Mesendoderm (in vitro differentiated cells): ENCODE measurements around the gene FMO4.

ENCODE experiments used
- DNase-seq: peaks from one replicate; pipeline ENCODE4 v3.0.0; 2013
- H2AK5ac ChIP-seq: 2 replicates; pipeline ENCODE4 v1.6.1; 2013; ENCODE audit warnings: low read length, inconsistent platforms
- H2BK120ac ChIP-seq: 2 replicates; pipeline ENCODE4 v1.6.1; 2013; ENCODE audit warnings: low read depth, mild to moderate bottlenecking, low read length, moderate library complexity, mixed read lengths
- H2BK15ac ChIP-seq: replicated peaks from 2 replicates; pipeline ENCODE4 v1.6.1; 2013; ENCODE audit warnings: low read depth, mild to moderate bottlenecking, moderate library complexity
- H2BK5ac ChIP-seq: 2 replicates; pipeline ENCODE4 v1.6.1; 2013; ENCODE audit warnings: low read length, inconsistent platforms
- H3K18ac ChIP-seq: 2 replicates; pipeline ENCODE4 v1.6.1; 2013; ENCODE audit warnings: mild to moderate bottlenecking, low read length, mixed read lengths
- H3K23ac ChIP-seq: one replicate; pipeline ENCODE4 v1.6.1; 2013; ENCODE audit warnings: low read length
- H3K27ac ChIP-seq: 2 replicates; pipeline ENCODE4 v1.5.1; 2013; ENCODE audit warnings: low read depth, mild to moderate bottlenecking, inconsistent platforms, low read length, moderate library complexity
- H3K27me3 ChIP-seq: 2 replicates; pipeline ENCODE4 v1.6.1; 2013; ENCODE audit warnings: low read length, control low read depth, mild to moderate bottlenecking, inconsistent platforms; ENCODE audit not compliant: insufficient read depth, poor library complexity
- H3K36me3 ChIP-seq: 2 replicates; pipeline ENCODE4 v1.6.1; 2013; ENCODE audit warnings: low read length, inconsistent platforms; ENCODE audit not compliant: control insufficient read depth, insufficient read depth
- H3K4ac ChIP-seq: one replicate; pipeline ENCODE4 v1.6.1; 2013; ENCODE audit warnings: low read depth, mild to moderate bottlenecking, low read length, moderate library complexity
- H3K4me1 ChIP-seq: 2 replicates; pipeline ENCODE4 v1.6.1; 2013; ENCODE audit warnings: low read depth, low read length, inconsistent platforms; ENCODE audit not compliant: control insufficient read depth
- H3K4me2 ChIP-seq: 2 replicates; pipeline ENCODE4 v1.6.1; 2013; ENCODE audit warnings: low read length
- H3K4me3 ChIP-seq: 2 replicates; pipeline ENCODE4 v1.5.1; 2013; ENCODE audit warnings: mild to moderate bottlenecking, low read length
- H3K56ac ChIP-seq: one replicate; pipeline ENCODE4 v1.6.1; 2013; ENCODE audit warnings: low read length
- H3K79me1 ChIP-seq: 2 replicates; pipeline ENCODE4 v1.6.1; 2013; ENCODE audit warnings: low read length, inconsistent platforms
- H3K79me2 ChIP-seq: 2 replicates; pipeline ENCODE4 v1.6.1; 2013; ENCODE audit warnings: mild to moderate bottlenecking, low read length; ENCODE audit not compliant: control insufficient read depth, insufficient read depth
- H3K9ac ChIP-seq: 2 replicates; pipeline ENCODE4 v1.6.1; 2013; ENCODE audit warnings: low read length, inconsistent platforms
- H4K5ac ChIP-seq: one replicate; pipeline ENCODE4 v1.6.1; 2013; ENCODE audit warnings: low read length
- H4K8ac ChIP-seq: one replicate; pipeline ENCODE4 v1.6.1; 2013; ENCODE audit warnings: low read depth, mild to moderate bottlenecking, control low read depth, low read length, moderate library complexity
- WGBS: extraction: QIAGEN DNeasy Blood & Tissue Kit; methylation state at CpG from one replicate; pipeline ENCODE4 v1.1.7; 2013; ENCODE audit warnings: low lambda C conversion rate, missing lambda C conversion rate; ENCODE audit not compliant: insufficient coverage; ENCODE audit errors: extremely low coverage; 5-methylcytosine and 5-hydroxymethylcytosine counted together

The FMO4 gene

GRCh38 chr1:171277534-171277933, 36.4 kb upstream of the FMO4 start:
- H3K4ac ChIP-seq: no peak overlapping the region
- no peak overlapping the region for H3K27ac ChIP-seq
- H3K79me2 ChIP-seq: no peaks in the 10 kb centered on the region
- no peak for DNase-seq
- no peak overlapping the region for H3K23ac ChIP-seq
- no CpG with 5 or more reads among the region's 2 CpGs for WGBS
- no peaks in the 10 kb centered on the region for H3K36me3 ChIP-seq
- no peak overlapping the region for H4K8ac ChIP-seq
- no peak overlapping the region for H2BK15ac ChIP-seq
- no peak overlapping the region for H2AK5ac ChIP-seq
- no peak overlapping the region for H3K56ac ChIP-seq
- H3K79me1 ChIP-seq: no peaks in the 10 kb centered on the region
- no peaks in the 10 kb centered on the region for H3K4me1 ChIP-seq
- no peak overlapping the region for H3K4me2 ChIP-seq
- no peak overlapping the region for H3K9ac ChIP-seq
- no peaks in the 10 kb centered on the region for H3K27me3 ChIP-seq
- H2BK120ac ChIP-seq: no peak overlapping the region
- no peak overlapping the region for H3K18ac ChIP-seq
- H3K4me3 ChIP-seq: no peak overlapping the region
- no peak overlapping the region for H4K5ac ChIP-seq
- no peak overlapping the region for H2BK5ac ChIP-seq

- no peak overlapping the region for H2BK120ac ChIP-seq
- no peak overlapping the region for H3K23ac ChIP-seq
- no peak overlapping the region for H2AK5ac ChIP-seq
- H3K79me1 ChIP-seq: no peaks in the 10 kb centered on the region
- H2BK15ac ChIP-seq: no peak overlapping the region
- no peak overlapping the region for H3K4me3 ChIP-seq
- no peak overlapping the region for H3K56ac ChIP-seq
- no peak overlapping the region for H4K5ac ChIP-seq
- H3K4me1 ChIP-seq: no peaks in the 10 kb centered on the region
- H3K27me3 ChIP-seq: no peaks in the 10 kb centered on the region
- no peak overlapping the region for H3K9ac ChIP-seq
- no peaks in the 10 kb centered on the region for H3K79me2 ChIP-seq
- no peak overlapping the region for H3K4me2 ChIP-seq
- H4K8ac ChIP-seq: no peak overlapping the region
- DNase-seq: no peak
- no peak overlapping the region for H3K18ac ChIP-seq
- H3K4ac ChIP-seq: no peak overlapping the region
- H2BK5ac ChIP-seq: no peak overlapping the region
- H3K27ac ChIP-seq: no peak overlapping the region
- H3K36me3 ChIP-seq: no peaks in the 10 kb centered on the region
- WGBS: no CpG with 5 or more reads among the region's 2 CpGs
Observed at GRCh38 chr1:171279234-171279633, 34.7 kb upstream of the FMO4 start.

GRCh38 chr1:171279678-171280077, 34.3 kb upstream of the FMO4 start:
- Histone ChIP-seq H3K23ac (no peak overlapping the region), H2BK15ac (no peak overlapping the region), H3K4me2 (no peak overlapping the region), H2AK5ac (no peak overlapping the region), H3K36me3 (no peaks in the 10 kb centered on the region), H3K4ac (no peak overlapping the region), H4K5ac (no peak overlapping the region), H3K4me1 (no peaks in the 10 kb centered on the region), H2BK120ac (no peak overlapping the region), H3K27ac (no peak overlapping the region), H3K79me1 (no peaks in the 10 kb centered on the region), H2BK5ac (no peak overlapping the region), H3K27me3 (no peaks in the 10 kb centered on the region), H3K4me3 (no peak overlapping the region), H3K18ac (no peak overlapping the region), H3K9ac (no peak overlapping the region), H3K79me2 (no peaks in the 10 kb centered on the region), H3K56ac (no peak overlapping the region), H4K8ac (no peak overlapping the region)
- WGBS: no CpG with 5 or more reads among the region's 3 CpGs
- no peak for DNase-seq

- no peak overlapping the region for H3K23ac ChIP-seq
- H3K27ac ChIP-seq: no peak overlapping the region
- no peak overlapping the region for H4K5ac ChIP-seq
- H3K4me2 ChIP-seq: no peak overlapping the region
- WGBS: no CpG with 5 or more reads among the region's 7 CpGs
- no peak overlapping the region for H3K56ac ChIP-seq
- no peak overlapping the region for H2BK120ac ChIP-seq
- no peak for DNase-seq
- no peaks in the 10 kb centered on the region for H3K79me2 ChIP-seq
- no peak overlapping the region for H2AK5ac ChIP-seq
- H2BK15ac ChIP-seq: no peak overlapping the region
- H3K4me3 ChIP-seq: no peak overlapping the region
- H3K18ac ChIP-seq: no peak overlapping the region
- H3K4ac ChIP-seq: no peak overlapping the region
- no peaks in the 10 kb centered on the region for H3K36me3 ChIP-seq
- H3K79me1 ChIP-seq: no peaks in the 10 kb centered on the region
- no peak overlapping the region for H2BK5ac ChIP-seq
- no peaks in the 10 kb centered on the region for H3K27me3 ChIP-seq
- H4K8ac ChIP-seq: no peak overlapping the region
- no peak overlapping the region for H3K9ac ChIP-seq
- no peaks in the 10 kb centered on the region for H3K4me1 ChIP-seq
Observed at GRCh38 chr1:171280599-171280998, 33.4 kb upstream of the FMO4 start.

- H3K79me1 ChIP-seq: no peaks in the 10 kb centered on the region
- DNase-seq: no peak
- no peak overlapping the region for H3K4me2 ChIP-seq
- H4K8ac ChIP-seq: no peak overlapping the region
- H3K9ac ChIP-seq: no peak overlapping the region
- H2BK5ac ChIP-seq: no peak overlapping the region
- no peak overlapping the region for H3K56ac ChIP-seq
- no peak overlapping the region for H3K18ac ChIP-seq
- no peaks in the 10 kb centered on the region for H3K4me1 ChIP-seq
- no CpG with 5 or more reads among the region's 4 CpGs for WGBS
- no peak overlapping the region for H3K23ac ChIP-seq
- H3K36me3 ChIP-seq: no peaks in the 10 kb centered on the region
- H2AK5ac ChIP-seq: no peak overlapping the region
- no peak overlapping the region for H2BK15ac ChIP-seq
- no peak overlapping the region for H3K4me3 ChIP-seq
- no peak overlapping the region for H4K5ac ChIP-seq
- H3K27ac ChIP-seq: no peak overlapping the region
- H3K4ac ChIP-seq: no peak overlapping the region
- H3K27me3 ChIP-seq: no peaks in the 10 kb centered on the region
- no peaks in the 10 kb centered on the region for H3K79me2 ChIP-seq
- no peak overlapping the region for H2BK120ac ChIP-seq
Observed at GRCh38 chr1:171286032-171286705, 27.8 kb upstream of the FMO4 start.

DNA sequence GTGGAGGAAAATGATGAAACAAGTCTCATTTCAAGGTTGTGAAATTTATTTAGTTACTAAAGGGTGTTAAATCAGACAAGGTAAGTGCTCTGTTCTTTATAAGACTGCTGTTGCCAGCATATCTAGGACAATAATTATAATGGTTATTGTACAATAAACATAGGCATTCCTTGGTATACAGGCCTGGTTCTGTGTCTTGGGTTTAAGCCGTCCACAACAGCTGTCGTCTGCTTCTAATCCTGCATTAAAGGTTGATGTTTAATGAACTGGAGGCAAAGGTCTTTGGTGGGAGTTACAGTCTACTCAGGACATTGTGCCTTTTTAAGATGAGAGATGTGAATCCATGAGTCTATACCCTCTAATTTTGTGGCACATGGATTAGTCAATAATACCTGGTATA, 23.4 kb upstream of the FMO4 start:
- WGBS: no CpG with 5 or more reads among the region's 2 CpGs
- Histone ChIP-seq H3K79me1 (no peaks in the 10 kb centered on the region), H3K4me2 (no peak overlapping the region), H2AK5ac (no peak overlapping the region), H4K8ac (no peak overlapping the region), H2BK5ac (no peak overlapping the region), H4K5ac (no peak overlapping the region), H3K79me2 (no peaks in the 10 kb centered on the region), H3K56ac (no peak overlapping the region), H3K4ac (no peak overlapping the region), H2BK15ac (no peak overlapping the region), H2BK120ac (no peak overlapping the region), H3K4me1 (no peaks in the 10 kb centered on the region), H3K4me3 (no peak overlapping the region), H3K27ac (no peak overlapping the region), H3K9ac (no peak overlapping the region), H3K27me3 (no peaks in the 10 kb centered on the region), H3K23ac (no peak overlapping the region), H3K36me3 (no peaks in the 10 kb centered on the region), H3K18ac (no peak overlapping the region)
- DNase-seq: no peak
